HEK293 (cell line): ENCODE results near the gene MATR3.

ENCODE experiments used
- CTCF ChIA-PET: fragments of 350-600 bp; formaldehyde crosslinking; extraction: SDS; loops from one replicate; lab custom pipeline; 2021; ENCODE audit warnings: antibody characterized with exemption; lab: Yijun Ruan, JAX
- POLR2A ChIA-PET: fragments of 300-600 bp; formaldehyde crosslinking; extraction: SDS; loops from one replicate; lab custom pipeline; 2020; ENCODE audit warnings: antibody characterized with exemption, inconsistent platforms; lab: Yijun Ruan, JAX
- H3K27ac ChIP-seq: fragments of 200-500 bp; sonication (Bioruptor generic); 2 replicates; pipeline ENCODE4 v1.5.1; 2014; ENCODE audit warnings: low read depth, low read length, control low read depth, inconsistent platforms; ENCODE audit errors: extremely low read depth
- H3K36me3 ChIP-seq, 2 experiments: fragments of 200-500 bp in 1 of 2; sonication (Bioruptor generic) in 1 of 2; 1 replicate in 1 of 2; 2 replicates in 1 of 2; pipeline ENCODE4 v1.5.1; 2014 to 2017; ENCODE audit warnings: inconsistent platforms in 2 of 2, low read length in 2 of 2; ENCODE audit not compliant: control insufficient read depth in 2 of 2, insufficient read depth in 1 of 2
- H3K4me1 ChIP-seq: fragments of 200-500 bp; sonication (Bioruptor generic); 2 replicates; pipeline ENCODE4 v1.5.1; 2014; ENCODE audit warnings: mild to moderate bottlenecking, low read length, inconsistent platforms; ENCODE audit not compliant: control insufficient read depth, insufficient read depth
- H3K4me3 ChIP-seq: 2 replicates; pipeline ENCODE4 v1.5.1; 2011; ENCODE audit warnings: low read depth, mild to moderate bottlenecking, control low read depth, low read length, moderate library complexity
- H3K9me3 ChIP-seq: fragments of 200-500 bp; sonication (Bioruptor generic); 2 replicates; pipeline ENCODE4 v1.5.1; 2014; ENCODE audit warnings: low read depth, low read length, inconsistent platforms; ENCODE audit not compliant: control insufficient read depth, insufficient read depth
- KLF7 ChIP-seq: fragments of 450-650 bp; formaldehyde crosslinking; IDR thresholded peaks from 2 replicates; pipeline ENCODE4 v1.5.1; 2016; ENCODE audit warnings: missing biosample characterization, missing genetic modification characterization, borderline replicate concordance
- KLF8 ChIP-seq: fragments of 450-650 bp; formaldehyde crosslinking; IDR thresholded peaks from 2 replicates; pipeline ENCODE4 v1.5.1; 2016; ENCODE audit warnings: missing biosample characterization, missing genetic modification characterization
- MZF1 ChIP-seq: fragments of 450-650 bp; formaldehyde crosslinking; IDR thresholded peaks from 2 replicates; pipeline ENCODE4 v1.5.1; 2017; ENCODE audit warnings: missing biosample characterization, missing genetic modification characterization, borderline replicate concordance
- REPIN1 ChIP-seq: fragments of 450-650 bp; formaldehyde crosslinking; IDR thresholded peaks from 2 replicates; pipeline ENCODE4 v1.5.1; 2017; ENCODE audit warnings: missing biosample characterization, missing genetic modification characterization, low read depth
- SCRT1 ChIP-seq: fragments of 450-650 bp; formaldehyde crosslinking; IDR thresholded peaks from 2 replicates; pipeline ENCODE4 v1.5.1; 2016; ENCODE audit warnings: missing biosample characterization, missing genetic modification characterization, borderline replicate concordance
- SP2 ChIP-seq: fragments of 450-650 bp; formaldehyde crosslinking; IDR thresholded peaks from 2 replicates; pipeline ENCODE4 v1.5.1; 2016; ENCODE audit warnings: missing biosample characterization, missing genetic modification characterization
- TCF7L2 ChIP-seq: IDR thresholded peaks from 2 replicates; pipeline ENCODE4 v1.6.1; 2011; ENCODE audit warnings: low read depth, mild to moderate bottlenecking, inconsistent platforms, low read length, moderate library complexity, borderline replicate concordance
- ZEB2 ChIP-seq: fragments of 450-650 bp; formaldehyde crosslinking; IDR thresholded peaks from 2 replicates; pipeline ENCODE4 v1.5.1; 2016; ENCODE audit warnings: missing biosample characterization, missing genetic modification characterization
- ZNF138 ChIP-seq: fragments of 450-650 bp; formaldehyde crosslinking; IDR thresholded peaks from 2 replicates; pipeline ENCODE4 v1.5.1; 2016; ENCODE audit warnings: missing biosample characterization, missing genetic modification characterization, borderline replicate concordance
- ZNF157 ChIP-seq: fragments of 450-650 bp; formaldehyde crosslinking; IDR thresholded peaks from 2 replicates; pipeline ENCODE4 v1.5.1; 2016; ENCODE audit warnings: missing biosample characterization, missing genetic modification characterization
- ZNF169 ChIP-seq: fragments of 450-650 bp; formaldehyde crosslinking; IDR thresholded peaks from 2 replicates; pipeline ENCODE4 v1.5.1; 2016; ENCODE audit warnings: missing biosample characterization, missing genetic modification characterization
- ZNF18 ChIP-seq: fragments of 450-650 bp; formaldehyde crosslinking; IDR thresholded peaks from 2 replicates; pipeline ENCODE4 v1.5.1; 2016; ENCODE audit warnings: missing biosample characterization, missing genetic modification characterization
- ZNF2 ChIP-seq: fragments of 450-650 bp; formaldehyde crosslinking; IDR thresholded peaks from 2 replicates; pipeline ENCODE4 v1.5.1; 2016; ENCODE audit warnings: missing biosample characterization, missing genetic modification characterization
- ZNF366 ChIP-seq: fragments of 450-650 bp; formaldehyde crosslinking; conservative IDR thresholded peaks from 2 replicates; pipeline ENCODE4 v1.5.1; 2016; ENCODE audit warnings: missing biosample characterization, missing genetic modification characterization
- ZNF514 ChIP-seq: fragments of 450-650 bp; formaldehyde crosslinking; IDR thresholded peaks from 2 replicates; pipeline ENCODE4 v1.5.1; 2016; ENCODE audit warnings: missing biosample characterization, missing genetic modification characterization
- ZNF585B ChIP-seq: fragments of 450-650 bp; formaldehyde crosslinking; IDR thresholded peaks from 2 replicates; pipeline ENCODE4 v1.5.1; 2016; ENCODE audit warnings: missing biosample characterization, missing genetic modification characterization
- ZNF600 ChIP-seq: fragments of 450-650 bp; formaldehyde crosslinking; IDR thresholded peaks from 2 replicates; pipeline ENCODE4 v1.5.1; 2016; ENCODE audit warnings: missing biosample characterization, missing genetic modification characterization
- ZNF629 ChIP-seq: fragments of 450-650 bp; formaldehyde crosslinking; IDR thresholded peaks from 2 replicates; pipeline ENCODE4 v1.5.1; 2017; ENCODE audit warnings: missing biosample characterization, missing genetic modification characterization
- ZNF654 ChIP-seq: fragments of 450-650 bp; formaldehyde crosslinking; IDR thresholded peaks from 2 replicates; pipeline ENCODE4 v1.5.1; 2016; ENCODE audit warnings: low read depth, missing biosample characterization, missing genetic modification characterization
- ZNF701 ChIP-seq: fragments of 450-650 bp; formaldehyde crosslinking; IDR thresholded peaks from 2 replicates; pipeline ENCODE4 v1.5.1; 2016; ENCODE audit warnings: missing biosample characterization, missing genetic modification characterization
- ZNF707 ChIP-seq: fragments of 450-650 bp; formaldehyde crosslinking; IDR thresholded peaks from 2 replicates; pipeline ENCODE4 v1.5.1; 2016; ENCODE audit warnings: missing biosample characterization, missing genetic modification characterization
- ZNF768 ChIP-seq: fragments of 450-650 bp; formaldehyde crosslinking; IDR thresholded peaks from 2 replicates; pipeline ENCODE4 v1.5.1; 2018; ENCODE audit warnings: missing biosample characterization, mild to moderate bottlenecking, missing genetic modification characterization
- ZNF785 ChIP-seq: fragments of 450-650 bp; formaldehyde crosslinking; IDR thresholded peaks from 2 replicates; pipeline ENCODE4 v1.5.1; 2016; ENCODE audit warnings: missing biosample characterization, missing genetic modification characterization
- ZNF792 ChIP-seq: fragments of 450-650 bp; formaldehyde crosslinking; IDR thresholded peaks from 2 replicates; pipeline ENCODE4 v1.5.1; 2016; ENCODE audit warnings: missing biosample characterization, missing genetic modification characterization
- TF ChIP-seq, protein P1 (sequence below): fragments of 450-650 bp; formaldehyde crosslinking; IDR thresholded peaks from 2 replicates; pipeline ENCODE4 v1.5.1; 2016; ENCODE audit warnings: missing biosample characterization, missing genetic modification characterization

MATR3 gene

DNA sequence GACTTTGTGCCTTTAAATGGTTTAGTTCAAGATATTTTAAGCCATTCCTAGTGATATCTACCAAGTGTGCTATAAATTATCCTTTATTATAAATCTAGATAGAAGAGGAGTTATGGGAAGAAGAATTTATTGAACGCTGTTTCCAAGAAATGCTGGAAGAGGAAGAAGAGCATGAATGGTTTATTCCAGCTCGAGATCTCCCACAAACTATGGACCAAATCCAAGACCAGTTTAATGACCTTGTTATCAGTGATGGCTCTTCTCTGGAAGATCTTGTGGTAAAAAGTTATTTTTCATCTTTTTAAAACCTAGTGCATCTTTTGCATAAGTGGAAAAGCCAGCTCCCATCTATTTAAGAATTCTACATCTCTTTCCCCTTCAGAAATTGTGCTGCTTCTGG lies 70.9 kb downstream of the MATR3 start:
- TF ChIP-seq TCF7L2 (no peak), ZNF138 (tag by site-specific recombination) (no peak), ZNF514 (tag by site-specific recombination) (no peak), KLF7 (tag by site-specific recombination) (no peak), ZNF18 (no peak), REPIN1 (tag by site-specific recombination) (no peak), ZNF629 (no peak), ZNF585B (tag by site-specific recombination) (no peak), ZNF169 (tag by site-specific recombination) (no peak), ZNF2 (no peak), ZNF785 (tag by site-specific recombination) (no peak), ZNF707 (tag by site-specific recombination) (no peak), ZNF701 (tag by site-specific recombination) (no peak), ZNF792 (tag by site-specific recombination) (no peak)
- Histone ChIP-seq H3K4me1 (no peaks in the 10 kb centered on the region), H3K36me3 (peaks cover 55 to 71% of the 10 kb centered on the region in 2 experiments), H3K4me3 (no peak overlapping the region), H3K9me3 (no peaks in the 10 kb centered on the region), H3K27ac (no peak overlapping the region)
- ChIA-PET CTCF (interaction anchor here (1.0 kb wide), 1 partner anchor 44 kb away, joined by 5 read pairs; no protein-coding TSS in a partner anchor), POLR2A (interaction anchor here (1.1 to 2.2 kb wide), 3 partner anchors 21 to 27 kb away, joined by 3 to 5 read pairs (median 4); partner anchors contain the start of gene PAIP2)

- TF ChIP-seq, protein P1, sequence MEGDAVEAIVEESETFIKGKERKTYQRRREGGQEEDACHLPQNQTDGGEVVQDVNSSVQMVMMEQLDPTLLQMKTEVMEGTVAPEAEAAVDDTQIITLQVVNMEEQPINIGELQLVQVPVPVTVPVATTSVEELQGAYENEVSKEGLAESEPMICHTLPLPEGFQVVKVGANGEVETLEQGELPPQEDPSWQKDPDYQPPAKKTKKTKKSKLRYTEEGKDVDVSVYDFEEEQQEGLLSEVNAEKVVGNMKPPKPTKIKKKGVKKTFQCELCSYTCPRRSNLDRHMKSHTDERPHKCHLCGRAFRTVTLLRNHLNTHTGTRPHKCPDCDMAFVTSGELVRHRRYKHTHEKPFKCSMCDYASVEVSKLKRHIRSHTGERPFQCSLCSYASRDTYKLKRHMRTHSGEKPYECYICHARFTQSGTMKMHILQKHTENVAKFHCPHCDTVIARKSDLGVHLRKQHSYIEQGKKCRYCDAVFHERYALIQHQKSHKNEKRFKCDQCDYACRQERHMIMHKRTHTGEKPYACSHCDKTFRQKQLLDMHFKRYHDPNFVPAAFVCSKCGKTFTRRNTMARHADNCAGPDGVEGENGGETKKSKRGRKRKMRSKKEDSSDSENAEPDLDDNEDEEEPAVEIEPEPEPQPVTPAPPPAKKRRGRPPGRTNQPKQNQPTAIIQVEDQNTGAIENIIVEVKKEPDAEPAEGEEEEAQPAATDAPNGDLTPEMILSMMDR = 0 out of 2 replicates have a peak, but pooled peaks have one; percentile 6
- TF ChIP-seq ZNF654 (tag by site-specific recombination) = peak; percentile 51
- no peak for TF ChIP-seq MZF1 (tag by site-specific recombination)
- H3K9me3 ChIP-seq = no peaks in the 10 kb centered on the region
- ChIA-PET CTCF (interaction anchor here (0.5 to 1.3 kb wide), 6 partner anchors 23 to 154 kb away, joined by 3 to 9 read pairs (median 4); no protein-coding TSS in a partner anchor), POLR2A (interaction anchor here (0.7 to 0.8 kb wide), 2 partner anchors 8 to 1870 kb away, joined by 3 to 5 read pairs; no protein-coding TSS in a partner anchor)
- H3K27ac ChIP-seq = no peak overlapping the region
- no peaks in the 10 kb centered on the region for H3K4me1 ChIP-seq
- H3K36me3 ChIP-seq = peaks cover 73 to 78% of the 10 kb centered on the region in 2 experiments
- H3K4me3 ChIP-seq = no peak overlapping the region
Observed at GRCh38 chr5:139368613-139369012, 75.1 kb downstream of the MATR3 start.

DNA sequence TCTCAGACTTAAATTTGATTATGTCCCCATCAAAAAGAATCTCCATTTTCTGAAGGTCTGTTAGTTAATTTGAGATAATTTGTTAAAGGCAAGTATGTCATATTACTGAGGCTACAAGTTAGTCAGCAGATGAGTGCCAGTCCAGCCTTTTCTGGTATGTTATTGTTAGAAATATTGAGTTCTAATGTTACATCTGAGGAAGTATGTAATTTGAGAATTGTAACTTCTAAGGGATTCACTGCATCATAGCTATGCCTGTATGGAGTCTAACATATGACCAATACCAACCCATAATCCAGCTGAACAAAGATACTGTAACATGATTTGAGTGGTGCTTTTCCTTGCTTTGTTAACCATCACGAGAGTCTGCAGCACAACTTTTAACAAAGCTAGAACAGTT lies 75.6 kb downstream of the MATR3 start:
- no peak overlapping the region for H3K27ac ChIP-seq
- ChIA-PET POLR2A (interaction anchor here (0.8 kb wide), 1 partner anchor 1869 kb away, joined by 5 read pairs; no protein-coding TSS in a partner anchor), CTCF (interaction anchor here (0.5 to 1.1 kb wide), 4 partner anchors 33 to 154 kb away, joined by 3 to 9 read pairs (median 4); no protein-coding TSS in a partner anchor)
- H3K36me3 ChIP-seq = peaks cover 68 to 77% of the 10 kb centered on the region in 2 experiments
- no peak overlapping the region for H3K4me3 ChIP-seq
- no peaks in the 10 kb centered on the region for H3K9me3 ChIP-seq
- no peaks in the 10 kb centered on the region for H3K4me1 ChIP-seq
- TF ChIP-seq ZNF629 = peak; percentile 71
- TF ChIP-seq SCRT1 (tag by site-specific recombination) = no peak
- 0 out of 2 replicates have a peak, but pooled peaks have one; percentile 25 for TF ChIP-seq KLF8
- no peak for TF ChIP-seq ZNF157 (tag by site-specific recombination)
- TF ChIP-seq ZNF600 (tag by site-specific recombination) = peak; percentile 59; the same call in 1 of the 2 replicates
- 0 out of 2 replicates have a peak, but pooled peaks have one; percentile 6 for TF ChIP-seq SP2
- no peak for TF ChIP-seq ZNF768 (tag by site-specific recombination)
- peak; percentile 38; the same call in 1 of the 2 replicates for TF ChIP-seq ZNF366
- TF ChIP-seq ZEB2 (tag by site-specific recombination) = peak; percentile 28; the same call in 1 of the 2 replicates
